ENCODE measurements around the gene SRCAP. TPM values are rescaled to one million over a fixed set of nuclear protein-coding genes. Genes with fewer than 3 reads are reported as not detected.
A peak's percentile ranks its signal among the peaks of the same experiment; 100 is the strongest.

SRCAP gene
- total RNA-seq, 1 donor from 2014 or later = 24.5 TPM

- peaks cover 16 to 20% of the 10 kb centered on the region in 2 donors for H3K4me1 ChIP-seq
- intact Hi-C loops (cut with DNase I) = loop anchor here (1.0 kb wide), 2 partner anchors 14 to 64 kb away; partner anchors contain the start of gene PHKG2
- peak within 1 kb of the TSS; percentile 85 to 88 for H3K4me3 ChIP-seq
- peak within 1 kb of the TSS; percentile 89 to 96 for H3K27ac ChIP-seq
- peak; percentile 95 to 98 for DNase-seq (ENCODE audit: low spot score in 2 of 2)
- no peaks in the 10 kb centered on the region for H3K27me3 ChIP-seq
- no peak for TF ChIP-seq CTCF (IDR thresholded peaks at IDR 0.05)
- H3K36me3 ChIP-seq = peaks cover 35 to 38% of the 10 kb centered on the region in 2 donors
- H3K9me3 ChIP-seq = no peaks in the 10 kb centered on the region
These were observed 63.2 kb downstream of the SRCAP start, which contains the start of the genes CFAP119 and RNF40 for GRCh38 chr16:30761928-30762902. Gene CFAP119 (minus strand): TSS chr16:30762062. CDS start chr16:30761748, 314 bp downstream. Gene RNF40 (plus strand): TSS chr16:30762322. CDS start chr16:30762546, 224 bp downstream.

GRCh38 chr16:30762991-30763725, 64.2 kb downstream of the SRCAP start:
- peak overlapping the region; percentile 89 to 96 for H3K27ac ChIP-seq
- peaks cover 16 to 20% of the 10 kb centered on the region in 2 donors for H3K4me1 ChIP-seq
- H3K4me3 ChIP-seq = peak overlapping the region; percentile 85 to 88
- no peaks in the 10 kb centered on the region for H3K27me3 ChIP-seq
- peaks cover 43 to 46% of the 10 kb centered on the region in 2 donors for H3K36me3 ChIP-seq
- no peak for DNase-seq (ENCODE audit: low spot score in 2 of 2)
- no peaks in the 10 kb centered on the region for H3K9me3 ChIP-seq
- TF ChIP-seq CTCF (IDR thresholded peaks at IDR 0.05) = no peak
- intact Hi-C loops (cut with DNase I) = loop anchor here (1.0 kb wide), 2 partner anchors 15 to 65 kb away; partner anchors contain the start of gene PHKG2

GRCh38 chr16:30764086-30764485, 65.1 kb downstream of the SRCAP start:
- peaks cover 52 to 56% of the 10 kb centered on the region in 2 donors for H3K36me3 ChIP-seq
- H3K27ac ChIP-seq = no peak overlapping the region
- H3K9me3 ChIP-seq = no peaks in the 10 kb centered on the region
- peak overlapping the region in 1 of 2 donors; percentile 85 for H3K4me3 ChIP-seq
- peaks cover 16 to 20% of the 10 kb centered on the region in 2 donors for H3K4me1 ChIP-seq
- intact Hi-C loops (cut with DNase I) = no loop called here
- no peak for TF ChIP-seq CTCF (IDR thresholded peaks at IDR 0.05)
- no peak for DNase-seq (ENCODE audit: low spot score in 2 of 2)
- H3K27me3 ChIP-seq = no peaks in the 10 kb centered on the region

GRCh38 chr16:30764816-30765465, 66.0 kb downstream of the SRCAP start:
- DNase-seq (ENCODE audit: low spot score in 2 of 2) = no peak
- H3K4me1 ChIP-seq = peaks cover 16 to 20% of the 10 kb centered on the region in 2 donors
- H3K36me3 ChIP-seq = peaks cover 61 to 64% of the 10 kb centered on the region in 2 donors
- no peak overlapping the region for H3K27ac ChIP-seq
- H3K4me3 ChIP-seq = no peak overlapping the region
- no peaks in the 10 kb centered on the region for H3K9me3 ChIP-seq
- no peak for TF ChIP-seq CTCF (IDR thresholded peaks at IDR 0.05)
- intact Hi-C loops (cut with DNase I) = no loop called here
- H3K27me3 ChIP-seq = no peaks in the 10 kb centered on the region
